ENCODE measurements around the gene MIPEP.

Gene MIPEP

GRCh38 chr13:23849670-23850069 is 39.5 kb downstream of the MIPEP start:
- DNase-seq: no peak

GRCh38 chr13:23848646-23849141 is 40.5 kb downstream of the MIPEP start:
- DNase-seq: no peak

GRCh38 chr13:23848019-23848418 is 41.2 kb downstream of the MIPEP start:
- DNase-seq: no peak

- DNase-seq: no peak
These were observed 41.7 kb downstream of the MIPEP start for GRCh38 chr13:23847497-23847896.

GRCh38 chr13:23845105-23845725 is 44.0 kb downstream of the MIPEP start:
- DNase-seq: no peak

GRCh38 chr13:23844132-23844531 is 45.1 kb downstream of the MIPEP start:
- no peak for DNase-seq

GRCh38 chr13:23843436-23843835 is 45.8 kb downstream of the MIPEP start:
- no peak for DNase-seq

- no peak for DNase-seq
These were observed 46.8 kb downstream of the MIPEP start for GRCh38 chr13:23842406-23842805.

GRCh38 chr13:23833733-23834611 is 55.2 kb downstream of the MIPEP start:
- no peak for DNase-seq

GRCh38 chr13:23828866-23829265 is 60.3 kb downstream of the MIPEP start:
- DNase-seq: no peak

- DNase-seq: no peak
These were observed 61.1 kb downstream of the MIPEP start for GRCh38 chr13:23828086-23828485.

GRCh38 chr13:23825179-23825578 is 64.0 kb downstream of the MIPEP start:
- DNase-seq: no peak

- no peak for DNase-seq
These were observed 64.8 kb downstream of the MIPEP start for GRCh38 chr13:23824371-23824770.

GRCh38 chr13:23822252-23822824 is 66.9 kb downstream of the MIPEP start:
- DNase-seq: no peak

GRCh38 chr13:23820530-23820929 is 68.7 kb downstream of the MIPEP start:
- DNase-seq: no peak

GRCh38 chr13:23817830-23818229 is 71.4 kb downstream of the MIPEP start:
- DNase-seq: no peak

GRCh38 chr13:23817136-23817535 is 72.1 kb downstream of the MIPEP start:
- no peak for DNase-seq

GRCh38 chr13:23813635-23814034 is 75.6 kb downstream of the MIPEP start:
- no peak for DNase-seq

GRCh38 chr13:23811366-23812062 is 77.7 kb downstream of the MIPEP start:
- no peak for DNase-seq

- DNase-seq: no peak
These were observed 78.4 kb downstream of the MIPEP start for GRCh38 chr13:23810685-23811240.

- no peak for DNase-seq
These were observed 80.4 kb downstream of the MIPEP start for GRCh38 chr13:23808803-23809202.

GRCh38 chr13:23806874-23807526 is 82.2 kb downstream of the MIPEP start:
- DNase-seq: no peak

Measured in activated CD4-positive, alpha-beta T cell treated with anti-CD3 and anti-CD28 coated beads for 4 hours (primary cell).